Thyroid gland (tissue), 4 donors: ENCODE measurements around the gene PCDHGA11.
"Not testable (repeated sequence)": the region's sequence is repeated elsewhere in the genome, so short reads cannot be mapped to it uniquely, and the experiment has no call there.

Source experiments
- POLR2A ChIP-seq, 2 donors: fragments of 450-650 bp; IDR thresholded peaks; one replicate each; pipeline ENCODE4 v1.6.1; 2017; ENCODE audit warnings: antibody characterized with exemption in 2 of 2, mild to moderate bottlenecking in 2 of 2, moderate library complexity in 1 of 2
- TF ChIP-seq, protein P1 (sequence below), 6 experiments: fragments of 200-600 bp in 3 of 6; fragments of 450-650 bp in 3 of 6; sonication (generic) in 3 of 6; IDR thresholded peaks; one replicate each; pipeline ENCODE4 v1.5.1; 2016 to 2019; ENCODE audit warnings: antibody characterized with exemption in 6 of 6, mild to moderate bottlenecking in 2 of 6, inconsistent platforms in 1 of 6, moderate library complexity in 1 of 6

DNA sequence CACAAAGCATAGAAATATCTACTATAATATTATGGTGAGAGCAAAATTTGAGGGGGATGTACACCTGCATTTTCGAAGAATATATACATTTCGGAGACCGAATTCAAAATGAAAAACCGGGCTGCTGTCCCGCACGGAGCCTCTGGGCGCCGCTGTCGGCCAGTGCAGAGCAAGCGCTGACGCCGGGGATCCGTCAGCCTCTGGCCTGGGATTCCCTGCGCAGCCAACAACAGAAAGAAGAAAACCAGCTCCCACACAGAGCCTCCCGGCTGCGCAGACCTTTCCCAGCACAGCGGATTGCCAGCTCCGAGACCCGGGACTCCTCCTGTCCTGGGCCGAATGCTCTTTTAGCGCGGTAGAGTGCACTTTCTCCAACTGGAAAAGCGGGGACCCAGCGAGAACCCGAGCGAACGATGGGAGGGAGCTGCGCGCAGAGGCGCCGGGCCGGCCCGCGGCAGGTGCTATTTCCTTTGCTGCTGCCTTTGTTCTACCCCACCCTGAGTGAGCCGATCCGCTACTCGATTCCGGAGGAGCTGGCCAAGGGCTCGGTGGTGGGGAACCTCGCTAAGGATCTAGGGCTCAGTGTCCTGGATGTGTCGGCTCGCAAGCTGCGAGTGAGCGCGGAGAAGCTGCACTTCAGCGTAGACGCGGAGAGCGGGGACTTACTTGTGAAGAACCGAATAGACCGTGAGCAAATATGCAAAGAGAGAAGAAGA is 12.9 kb upstream of the PCDHGA11 start, which contains the start of gene PCDHGB6:
- TF ChIP-seq, protein P1, sequence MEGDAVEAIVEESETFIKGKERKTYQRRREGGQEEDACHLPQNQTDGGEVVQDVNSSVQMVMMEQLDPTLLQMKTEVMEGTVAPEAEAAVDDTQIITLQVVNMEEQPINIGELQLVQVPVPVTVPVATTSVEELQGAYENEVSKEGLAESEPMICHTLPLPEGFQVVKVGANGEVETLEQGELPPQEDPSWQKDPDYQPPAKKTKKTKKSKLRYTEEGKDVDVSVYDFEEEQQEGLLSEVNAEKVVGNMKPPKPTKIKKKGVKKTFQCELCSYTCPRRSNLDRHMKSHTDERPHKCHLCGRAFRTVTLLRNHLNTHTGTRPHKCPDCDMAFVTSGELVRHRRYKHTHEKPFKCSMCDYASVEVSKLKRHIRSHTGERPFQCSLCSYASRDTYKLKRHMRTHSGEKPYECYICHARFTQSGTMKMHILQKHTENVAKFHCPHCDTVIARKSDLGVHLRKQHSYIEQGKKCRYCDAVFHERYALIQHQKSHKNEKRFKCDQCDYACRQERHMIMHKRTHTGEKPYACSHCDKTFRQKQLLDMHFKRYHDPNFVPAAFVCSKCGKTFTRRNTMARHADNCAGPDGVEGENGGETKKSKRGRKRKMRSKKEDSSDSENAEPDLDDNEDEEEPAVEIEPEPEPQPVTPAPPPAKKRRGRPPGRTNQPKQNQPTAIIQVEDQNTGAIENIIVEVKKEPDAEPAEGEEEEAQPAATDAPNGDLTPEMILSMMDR (IDR thresholded peaks at IDR 0.05): peak; percentile 32 to 58 (median 55)
- not testable (repeated sequence) for TF ChIP-seq POLR2A (IDR thresholded peaks at IDR 0.05)
